GM18909 (cell line): ENCODE data around the gene ZC3H11A.
"Not testable (repeated sequence)": the region's sequence is repeated elsewhere in the genome, so short reads cannot be mapped to it uniquely, and the experiment has no call there.

Experiments used
- ATAC-seq: cut with Tn5 transposase; IDR thresholded peaks from one replicate; pipeline ENCODE4 v1.9.1; 2021; ENCODE audit warnings: mild to moderate bottlenecking; ENCODE audit not compliant: unreplicated experiment, poor library complexity

ZC3H11A gene

GRCh38 chr1:203795441-203796235 is at the start of gene ZC3H11A, which contains the start of gene ZBED6:
ZC3H11A (plus strand) TSS chr1:203795623; CDS start chr1:203817071, 21,448 bp downstream.
ZBED6 (plus strand) TSS chr1:203795623; CDS start chr1:203797523, 1,900 bp downstream.
- peak; percentile 96 for ATAC-seq

GRCh38 chr1:203746281-203746680 is 49.1 kb upstream of the ZC3H11A start:
- ATAC-seq = no peak

- no peak for ATAC-seq
Measured at GRCh38 chr1:203751051-203751450, 44.4 kb upstream of the ZC3H11A start.

- ATAC-seq = not testable (repeated sequence)
Measured at GRCh38 chr1:203751618-203752361, 43.6 kb upstream of the ZC3H11A start.

- peak; percentile 80 for ATAC-seq
Measured at GRCh38 chr1:203754455-203754864, 41.0 kb upstream of the ZC3H11A start.

- no peak for ATAC-seq
Measured at GRCh38 chr1:203756036-203756435, 39.4 kb upstream of the ZC3H11A start.

GRCh38 chr1:203758749-203759148 is 36.7 kb upstream of the ZC3H11A start:
- not testable (repeated sequence) for ATAC-seq

- no peak for ATAC-seq
Measured at GRCh38 chr1:203760506-203760905, 34.9 kb upstream of the ZC3H11A start.

- not testable (repeated sequence) for ATAC-seq
Measured at GRCh38 chr1:203761958-203762357, 33.5 kb upstream of the ZC3H11A start.

- no peak for ATAC-seq
Measured at GRCh38 chr1:203763505-203763904, 31.9 kb upstream of the ZC3H11A start.

- ATAC-seq = no peak
Measured at GRCh38 chr1:203764105-203765028, 31.1 kb upstream of the ZC3H11A start.

- ATAC-seq = peak; percentile 83
Measured at GRCh38 chr1:203765029-203765837, 30.2 kb upstream of the ZC3H11A start, which contains the start of gene LAX1. LAX1 (plus strand) TSS chr1:203765183; CDS start chr1:203765566, 383 bp downstream.

- ATAC-seq = no peak
Measured at GRCh38 chr1:203768256-203768655, 27.2 kb upstream of the ZC3H11A start.

- no peak for ATAC-seq
Measured at GRCh38 chr1:203769505-203770343, 25.7 kb upstream of the ZC3H11A start.

GRCh38 chr1:203771901-203772301 is 23.5 kb upstream of the ZC3H11A start:
- no peak for ATAC-seq

- no peak for ATAC-seq
Measured at GRCh38 chr1:203772836-203773235, 22.6 kb upstream of the ZC3H11A start.

- no peak for ATAC-seq
Measured at GRCh38 chr1:203776636-203777035, 18.8 kb upstream of the ZC3H11A start.

- ATAC-seq = no peak
Measured at GRCh38 chr1:203777596-203777995, 17.8 kb upstream of the ZC3H11A start.
